HepG2 (cell line): ENCODE data around the gene IGFBP6. TPM values are rescaled to one million over a fixed set of nuclear protein-coding genes. Genes with fewer than 3 reads are reported as not detected.
A peak's percentile ranks its signal among the peaks of the same experiment; 100 is the strongest.

Experiments used
- CHD4 ChIP-seq: fragments of 200-600 bp; sonication (generic); IDR thresholded peaks from 2 replicates; pipeline ENCODE4 v1.7.0; 2017; ENCODE audit warnings: mild to moderate bottlenecking, low read length, borderline replicate concordance
- CREB1 ChIP-seq, 2 experiments: fragments of 450-650 bp in 1 of 2; IDR thresholded peaks; 2 replicates each; pipeline ENCODE4 v1.6.1; 2016 to 2017; ENCODE audit warnings: control low read depth in 1 of 2, mild to moderate bottlenecking in 1 of 2, missing compliant biosample characterization in 1 of 2, missing genetic modification characterization in 1 of 2
- EP300 ChIP-seq, 3 experiments: sonication (generic) in 1 of 3; formaldehyde crosslinking in 1 of 3; IDR thresholded peaks; 2 replicates each; pipeline versions ENCODE4 v1.5.1 to v1.6.1; 2011 to 2020; ENCODE audit warnings: low read depth in 2 of 3, low read length in 2 of 3, borderline replicate concordance in 1 of 3, improper control_type of control experiment in 1 of 3, mild to moderate bottlenecking in 1 of 3, missing genetic modification reagents in 1 of 3, moderate library complexity in 1 of 3
- KLF16 ChIP-seq, 2 experiments: sonication (generic) in 1 of 2; formaldehyde crosslinking in 1 of 2; IDR thresholded peaks; 2 replicates each; pipeline versions ENCODE4 v1.6.1 to v1.8.0; 2016 to 2023; ENCODE audit warnings: missing genetic modification reagents in 2 of 2, missing compliant biosample characterization in 1 of 2
- LCORL ChIP-seq, 2 experiments: fragments of 450-650 bp in 1 of 2; sonication (generic) in 1 of 2; formaldehyde crosslinking in 1 of 2; IDR thresholded peaks; 2 replicates each; pipeline versions ENCODE4 v1.5.0 to v1.6.1; 2017 to 2020; ENCODE audit warnings: antibody characterized with exemption in 1 of 2, missing genetic modification reagents in 1 of 2
- MED1 ChIP-seq: sonication (generic); formaldehyde crosslinking; IDR thresholded peaks from 2 replicates; pipeline ENCODE4 v1.4.0; 2020; ENCODE audit warnings: missing genetic modification reagents
- MEF2D ChIP-seq: sonication (generic); formaldehyde crosslinking; IDR thresholded peaks from 2 replicates; pipeline ENCODE4 v1.5.1; 2020; ENCODE audit warnings: mild to moderate bottlenecking, missing genetic modification reagents
- NONO ChIP-seq, 2 experiments: fragments of 450-650 bp in 1 of 2; sonication (generic) in 1 of 2; formaldehyde crosslinking in 1 of 2; IDR thresholded peaks in 1 of 2; conservative IDR thresholded peaks in 1 of 2; 2 replicates each; pipeline versions ENCODE4 v1.6.1 to v1.8.0; 2017 to 2022; ENCODE audit warnings: mild to moderate bottlenecking in 1 of 2, missing genetic modification reagents in 1 of 2, moderate library complexity in 1 of 2
- TFE3 ChIP-seq: IDR thresholded peaks from 2 replicates; pipeline ENCODE4 v1.6.1; 2016
- UBTF ChIP-seq: sonication (generic); formaldehyde crosslinking; IDR thresholded peaks from 2 replicates; pipeline ENCODE4 v1.4.0; 2020; ENCODE audit warnings: mild to moderate bottlenecking, missing genetic modification reagents
- ZMAT3 ChIP-seq: sonication (generic); formaldehyde crosslinking; conservative IDR thresholded peaks from 2 replicates; pipeline ENCODE4 v1.7.0; 2021; ENCODE audit warnings: missing genetic modification reagents
- ZNF12 ChIP-seq: sonication (generic); formaldehyde crosslinking; IDR thresholded peaks from 2 replicates; pipeline ENCODE4 v1.5.0; 2020; ENCODE audit warnings: missing genetic modification reagents
- ZNF609 ChIP-seq: sonication (generic); formaldehyde crosslinking; IDR thresholded peaks from 2 replicates; pipeline ENCODE4 v1.4.0; 2020; ENCODE audit warnings: mild to moderate bottlenecking, missing genetic modification reagents, borderline replicate concordance
- ZNF615 ChIP-seq: sonication (generic); formaldehyde crosslinking; IDR thresholded peaks from 2 replicates; pipeline ENCODE4 v1.5.0; 2020; ENCODE audit warnings: mild to moderate bottlenecking, missing genetic modification reagents, borderline replicate concordance
- ZSCAN31 ChIP-seq: sonication (generic); formaldehyde crosslinking; IDR thresholded peaks from 2 replicates; pipeline ENCODE4 v1.5.0; 2020; ENCODE audit warnings: low read depth, mild to moderate bottlenecking, missing genetic modification reagents
- polyA plus RNA-seq, 8 experiments: library from polyadenylated mRNA; depleted of rRNA in 3 of 8; stranded (reverse) in 7 of 8; unstranded in 1 of 8; fragments of >200 nt; fragmentation: Illumina TruSeq in 4 of 8; extraction: Trizol in 4 of 8; gene quantifications; 2 replicates each; pipeline versions ENCODE4 v1.2.1 to v1.2.3, GENCODE V29; 2011 to 2016; ENCODE audit warnings: low read depth in 4 of 8, missing spikeins in 1 of 8, mixed read lengths in 1 of 8; ENCODE audit not compliant: insufficient read depth in 1 of 8
- total RNA-seq, 5 experiments: library from RNA; depleted of rRNA; stranded (reverse); fragments of >200 nt; fragmentation: Illumina TruSeq; extraction: Trizol; gene quantifications; 2 replicates each; pipeline ENCODE4 v1.2.3, GENCODE V29; 2016; ENCODE audit warnings: low read depth in 1 of 5

Gene IGFBP6
- total and polyA plus RNA-seq, 2 of the 13 experiments (the other 11 are each of a cell fraction or from before 2014, with no cell fraction given): 3.9 to 25.2 TPM

- TF ChIP-seq ZMAT3 (CRISPR knock-in tag) (no peak), TFE3 (peak; percentile 73; the same call in 1 of the 2 replicates), UBTF (CRISPR knock-in tag) (peak; percentile 24), ZNF615 (0 out of 2 replicates have a peak, but pooled peaks have one; percentile 0), MEF2D (peak; percentile 58; the same call in 1 of the 2 replicates), NONO (IDR thresholded peaks at IDR 0.05) (no peak), NONO (CRISPR knock-in tag; conservative IDR thresholded peaks at IDR 0.05) (0 out of 2 replicates have a peak, but pooled peaks have one; percentile 45), KLF16 (CRISPR knock-in tag; IDR thresholded peaks at IDR 0.05) (peak in 1 of 2 experiments; percentile 60; a peak in 1 of 4 replicates), ZNF609 (CRISPR knock-in tag) (peak; percentile 61; the same call in 1 of the 2 replicates), LCORL (IDR thresholded peaks at IDR 0.05) (no peak), LCORL (CRISPR knock-in tag; IDR thresholded peaks at IDR 0.05) (peak; percentile 89), ZNF12 (0 out of 2 replicates have a peak, but pooled peaks have one; percentile 36), EP300 (IDR thresholded peaks at IDR 0.05; ENCODE audit: low read depth in 2 of 2, low read length in 2 of 2) (no peak; a peak in 1 of 4 replicates), EP300 (CRISPR knock-in tag; IDR thresholded peaks at IDR 0.05; ENCODE audit: borderline replicate concordance) (peak; percentile 8; the same call in 1 of the 2 replicates), ZSCAN31 (CRISPR knock-in tag) (peak; percentile 74; the same call in 1 of the 2 replicates), CREB1 (IDR thresholded peaks at IDR 0.05) (0 out of 2 replicates have a peak, but pooled peaks have one; percentile 4), CREB1 (CRISPR knock-in tag; IDR thresholded peaks at IDR 0.05) (no peak), CHD4 (no peak), MED1 (CRISPR knock-in tag) (peak; percentile 80)
Observed at GRCh38 chr12:53051058-53051880, 46.2 kb upstream of the IGFBP6 start (continued).
